Nephron (organoid): Measurements from ENCODE around the gene VRK2.
"Not testable (repeated sequence)": the region's sequence is repeated elsewhere in the genome, so short reads cannot be mapped to it uniquely, and the experiment has no call there.

ENCODE experiments used
- H3K27ac Mint-ChIP-seq, 3 experiments: 2 replicates each; pipeline ENCODE4 v1.8.0; 2020; ENCODE audit warnings: mixed read lengths in 3 of 3, mild to moderate bottlenecking in 2 of 3, moderate library complexity in 1 of 3
- H3K27me3 Mint-ChIP-seq: 2 replicates; pipeline ENCODE4 v1.8.0; 2021; ENCODE audit warnings: low read depth, mild to moderate bottlenecking, moderate library complexity, mixed read lengths
- H3K36me3 Mint-ChIP-seq: 2 replicates; pipeline ENCODE4 v1.8.0; 2020; ENCODE audit warnings: low read depth, mixed read lengths
- H3K4me1 Mint-ChIP-seq: 2 replicates; pipeline ENCODE4 v1.8.0; 2020; ENCODE audit warnings: mixed read lengths
- H3K4me3 Mint-ChIP-seq, 3 experiments: 2 replicates each; pipeline ENCODE4 v1.8.0; 2020; ENCODE audit warnings: mild to moderate bottlenecking in 3 of 3, mixed read lengths in 3 of 3, moderate library complexity in 2 of 3
- H3K9me3 Mint-ChIP-seq: 2 replicates; pipeline ENCODE4 v1.8.0; 2020; ENCODE audit warnings: mixed read lengths
- CTCF ChIP-seq, 3 experiments: fragments of 200-600 bp; sonication (generic); IDR thresholded peaks; one replicate each; pipeline ENCODE4 v1.5.0; 2021; ENCODE audit warnings: antibody characterized with exemption in 3 of 3; ENCODE audit not compliant: unreplicated experiment in 3 of 3

The VRK2 gene

GRCh38 chr2:58138396-58139030 lies 91.9 kb downstream of the VRK2 start:
- peaks cover 6% of the 10 kb centered on the region for H3K36me3 Mint-ChIP-seq
- no peaks in the 10 kb centered on the region for H3K27me3 Mint-ChIP-seq
- H3K4me1 Mint-ChIP-seq = peaks cover 21% of the 10 kb centered on the region
- H3K4me3 Mint-ChIP-seq = no peak overlapping the region
- peak overlapping the region; percentile 4 to 58 (median 49) for H3K27ac Mint-ChIP-seq
- no peak for TF ChIP-seq CTCF (IDR thresholded peaks at IDR 0.05; ENCODE audit: unreplicated experiment in 3 of 3)
- H3K9me3 Mint-ChIP-seq = no peaks in the 10 kb centered on the region

- Mint-ChIP-seq H3K36me3 (no peaks in the 10 kb centered on the region), H3K4me3 (no peak overlapping the region)
Measured at GRCh38 chr2:58140508-58141072, 94.0 kb downstream of the VRK2 start.

GRCh38 chr2:58145769-58146168 lies 99.2 kb downstream of the VRK2 start:
- H3K36me3 Mint-ChIP-seq, H3K27ac Mint-ChIP-seq, H3K4me1 Mint-ChIP-seq, H3K27me3 Mint-ChIP-seq, H3K9me3 Mint-ChIP-seq, H3K4me3 Mint-ChIP-seq: not testable (repeated sequence)

More at GRCh38 chr2:58140508-58141072, 94.0 kb downstream of the VRK2 start:
- H3K27ac Mint-ChIP-seq = no peak overlapping the region
- no peaks in the 10 kb centered on the region for H3K9me3 Mint-ChIP-seq
- no peaks in the 10 kb centered on the region for H3K27me3 Mint-ChIP-seq
- H3K4me1 Mint-ChIP-seq = peaks cover 21% of the 10 kb centered on the region
- no peak for TF ChIP-seq CTCF (IDR thresholded peaks at IDR 0.05; ENCODE audit: unreplicated experiment in 3 of 3)

- Mint-ChIP-seq H3K4me3 (no peak overlapping the region), H3K9me3 (no peaks in the 10 kb centered on the region), H3K27me3 (no peaks in the 10 kb centered on the region), H3K36me3 (peaks cover 7% of the 10 kb centered on the region), H3K4me1 (no peaks in the 10 kb centered on the region), H3K27ac (no peak overlapping the region)
- TF ChIP-seq CTCF (IDR thresholded peaks at IDR 0.05; ENCODE audit: unreplicated experiment in 3 of 3) = no peak
Measured at GRCh38 chr2:58146707-58147106, 100.1 kb downstream of the VRK2 start.

GRCh38 chr2:58155160-58155778 lies 108.7 kb downstream of the VRK2 start:
- no peaks in the 10 kb centered on the region for H3K9me3 Mint-ChIP-seq

GRCh38 chr2:58156780-58157179 lies 110.2 kb downstream of the VRK2 start:
- Mint-ChIP-seq H3K9me3 (no peaks in the 10 kb centered on the region), H3K36me3 (peaks cover 62% of the 10 kb centered on the region), H3K27ac (no peak overlapping the region), H3K4me1 (no peaks in the 10 kb centered on the region), H3K4me3 (no peak overlapping the region), H3K27me3 (no peaks in the 10 kb centered on the region)
- TF ChIP-seq CTCF (IDR thresholded peaks at IDR 0.05; ENCODE audit: unreplicated experiment in 3 of 3) = no peak

More at GRCh38 chr2:58155160-58155778, 108.7 kb downstream of the VRK2 start:
- H3K36me3 Mint-ChIP-seq = peaks cover 47% of the 10 kb centered on the region
- no peak overlapping the region for H3K27ac Mint-ChIP-seq
- TF ChIP-seq CTCF (IDR thresholded peaks at IDR 0.05; ENCODE audit: unreplicated experiment in 3 of 3) = no peak
- no peaks in the 10 kb centered on the region for H3K27me3 Mint-ChIP-seq
- H3K4me3 Mint-ChIP-seq = no peak overlapping the region
- H3K4me1 Mint-ChIP-seq = no peaks in the 10 kb centered on the region
